ENCODE measurements around the gene AP1G1.
"Not testable (repeated sequence)": the region's sequence is repeated elsewhere in the genome, so short reads cannot be mapped to it uniquely, and the experiment has no call there.

The AP1G1 gene

DNA sequence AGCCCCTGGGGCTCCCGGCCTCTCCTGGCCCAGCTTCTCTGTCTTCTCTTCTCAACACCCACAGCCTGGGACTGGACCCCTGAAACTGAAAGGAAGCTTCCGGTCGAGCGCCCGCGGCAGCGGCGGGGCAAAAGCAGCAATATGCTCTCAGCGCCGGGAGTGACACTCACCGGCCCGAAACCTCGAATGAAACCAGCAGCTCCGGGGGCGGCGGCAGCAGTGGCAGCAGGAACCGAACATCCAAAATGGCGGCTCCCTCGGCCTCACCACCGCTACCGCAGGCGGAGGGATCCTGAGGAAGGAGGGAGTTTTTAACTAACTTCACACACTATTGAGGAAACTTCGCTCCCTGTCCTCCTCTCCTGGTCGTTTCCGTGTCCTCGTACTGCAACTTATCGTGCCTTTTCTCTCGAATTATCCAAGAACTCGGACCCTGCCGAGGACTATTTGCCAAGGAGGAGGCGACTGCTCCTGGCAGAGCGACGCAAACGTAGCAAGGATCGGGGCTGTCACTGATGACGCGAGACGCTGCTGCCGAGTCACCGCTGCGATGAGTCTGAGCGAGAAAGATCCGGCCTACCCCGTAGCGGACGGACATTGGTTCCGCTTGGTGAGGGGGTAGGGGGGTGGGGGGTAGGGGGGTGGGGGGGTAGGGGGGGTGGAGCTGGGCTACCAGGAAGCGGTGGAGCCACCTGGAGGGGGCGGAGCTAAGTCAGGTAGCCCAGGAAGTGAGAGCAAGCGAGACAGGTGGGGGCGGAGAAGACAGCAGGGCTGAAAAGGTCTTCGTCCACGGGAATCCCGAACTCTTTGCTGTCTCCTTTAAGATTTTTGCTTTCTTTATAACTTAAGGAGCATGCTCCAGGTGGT, at the start of gene AP1G1:
Gene AP1G1, minus strand, starts transcription at position 242 of the 867 bp plus-strand sequence. CDS start 19,355 bp downstream, outside the sequence.
- peak; percentile 97 for DNase-seq (ENCODE audit: low spot score)

DNA sequence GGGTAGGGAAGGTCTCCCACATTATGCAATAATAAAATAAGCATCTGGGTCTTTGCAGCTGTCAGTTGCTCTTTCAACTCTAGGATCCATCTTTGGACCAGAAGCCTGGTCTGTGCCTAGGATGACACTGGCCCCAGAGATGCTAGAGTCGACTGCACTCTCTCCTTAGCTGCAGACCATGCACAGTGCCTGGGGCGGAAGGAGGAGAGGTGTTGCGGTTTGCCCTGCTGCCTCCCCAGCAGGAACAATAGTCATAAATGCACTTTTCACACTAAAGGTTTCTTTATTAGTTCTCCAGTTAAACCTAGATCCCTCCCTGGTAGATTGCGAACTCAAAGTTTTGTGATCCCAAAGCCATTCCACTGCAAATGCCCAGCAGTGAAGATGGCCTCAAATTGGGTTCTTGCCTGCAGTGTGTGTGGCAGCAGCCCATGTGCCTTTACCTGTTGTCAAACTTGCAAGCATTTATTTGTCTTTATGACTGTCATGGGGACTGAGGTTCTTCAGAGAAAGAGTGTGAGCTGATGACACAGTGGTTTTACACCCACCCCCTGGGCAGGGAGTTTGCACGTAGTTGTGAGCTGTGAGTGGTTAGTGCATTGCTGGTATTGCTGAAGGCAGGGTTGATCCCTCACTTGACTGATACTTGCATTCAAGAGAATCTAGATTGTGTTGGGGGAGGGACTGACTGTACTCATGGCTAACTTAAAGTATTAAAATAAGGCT, 47.5 kb upstream of the AP1G1 start:
- no peak for DNase-seq (ENCODE audit: low spot score)

DNA sequence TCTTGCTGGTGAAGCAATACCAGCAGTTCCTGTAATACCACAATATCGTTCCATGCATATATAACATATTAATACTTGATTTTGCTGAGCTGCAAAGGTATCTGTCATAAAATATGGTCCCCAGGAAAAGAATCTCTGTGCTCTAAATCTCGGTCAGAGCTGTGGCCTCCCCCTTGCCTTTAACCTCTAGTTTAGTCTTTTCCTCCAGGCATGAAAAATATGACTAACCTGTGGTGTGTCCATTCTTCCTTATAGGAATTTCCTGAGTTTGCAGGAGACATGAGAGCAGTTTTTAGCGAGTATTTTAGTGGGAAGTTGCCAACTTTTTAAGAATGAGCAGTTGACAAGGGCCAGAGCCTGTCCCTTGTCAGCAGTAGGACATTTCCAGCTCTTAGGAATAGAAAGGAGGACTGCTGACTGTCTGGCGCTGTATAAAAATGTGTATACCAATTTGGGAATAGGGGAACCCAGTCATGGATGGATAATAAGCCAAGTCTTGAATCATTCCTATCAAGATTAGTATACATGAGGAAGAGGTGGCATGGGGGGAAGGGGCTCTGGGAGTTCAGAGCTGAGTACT, 45.8 kb upstream of the AP1G1 start:
- no peak for DNase-seq (ENCODE audit: low spot score)

DNA sequence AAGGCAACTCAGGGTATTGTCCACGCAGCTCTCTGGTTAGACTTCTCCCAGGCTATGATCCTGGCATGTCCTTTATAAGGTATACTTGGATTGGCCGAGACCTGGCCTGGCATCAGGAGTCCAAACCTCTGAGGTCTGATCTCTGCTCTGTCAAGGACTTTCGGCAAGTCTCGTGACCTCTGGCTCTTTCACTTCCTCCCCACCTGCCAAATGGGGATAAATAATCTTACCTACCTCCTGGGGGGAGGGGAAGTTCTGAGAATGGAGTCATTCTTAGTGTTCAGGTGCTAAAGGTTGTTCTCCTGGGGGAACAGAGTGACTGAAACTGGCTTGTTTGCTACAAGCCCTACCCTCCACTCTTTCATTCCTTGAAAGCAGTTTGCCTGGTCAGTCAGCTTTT, 44.8 kb upstream of the AP1G1 start:
- DNase-seq (ENCODE audit: low spot score) = no peak

DNA sequence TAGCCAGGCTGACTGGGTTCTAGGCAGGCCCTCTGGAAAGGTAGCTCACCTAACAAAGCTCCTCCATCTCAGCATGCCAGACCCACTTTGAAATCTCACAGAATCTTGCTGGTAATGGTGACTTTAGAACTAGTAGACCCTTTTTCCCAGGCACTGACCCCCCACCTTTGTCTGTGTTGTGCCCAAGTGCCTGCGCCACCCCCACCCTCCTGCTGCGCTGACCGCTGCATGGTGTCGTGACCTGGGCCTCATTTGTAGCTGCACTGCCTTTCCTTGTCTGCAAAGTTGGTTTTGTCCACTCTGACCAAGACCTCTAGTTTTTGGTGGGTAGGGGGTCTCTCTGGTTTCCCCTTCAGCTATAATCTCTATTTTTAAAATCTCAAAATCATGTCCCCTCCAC, 43.9 kb upstream of the AP1G1 start:
- no peak for DNase-seq (ENCODE audit: low spot score)

DNA sequence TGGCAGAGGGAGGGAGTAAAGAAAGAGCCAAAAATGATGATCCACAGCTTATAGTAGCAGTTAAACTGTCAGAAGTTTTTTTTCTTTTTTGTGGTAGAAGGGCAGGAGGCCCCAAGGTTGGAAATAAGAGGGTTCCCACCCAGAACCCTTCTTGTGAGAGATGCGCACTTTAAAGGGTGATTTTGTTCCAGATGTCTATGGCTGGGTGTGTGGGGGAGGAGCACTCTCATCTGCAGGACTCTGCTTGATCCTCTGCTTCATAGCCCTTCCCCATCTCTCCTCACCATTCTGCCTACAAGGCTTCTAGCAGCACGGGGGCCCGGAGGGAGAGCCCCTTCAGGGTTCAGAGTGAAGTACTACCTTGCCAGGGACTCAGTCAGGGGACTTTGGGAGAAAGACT, 43.5 kb upstream of the AP1G1 start:
- no peak for DNase-seq (ENCODE audit: low spot score)

DNA sequence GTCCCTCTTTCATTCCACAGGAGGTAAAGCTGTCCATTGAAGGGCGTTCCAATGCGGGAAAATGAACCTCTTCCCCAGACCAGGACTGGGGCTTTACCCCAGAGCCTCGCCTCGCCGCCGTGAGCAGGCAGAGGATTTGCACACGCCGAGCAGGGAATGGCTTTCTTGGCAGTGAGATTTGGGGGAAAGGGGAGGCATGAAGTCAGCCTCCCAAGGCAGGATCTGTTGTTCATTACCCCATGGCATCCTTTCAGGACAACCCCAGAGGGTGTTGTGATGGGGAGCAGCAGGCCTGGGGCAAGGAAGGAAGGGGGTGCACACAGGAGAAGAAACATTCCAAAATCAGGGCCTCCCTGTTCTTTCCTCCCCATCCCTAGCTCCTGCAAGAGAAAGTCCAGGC, 43.1 kb upstream of the AP1G1 start:
- DNase-seq (ENCODE audit: low spot score) = no peak

DNA sequence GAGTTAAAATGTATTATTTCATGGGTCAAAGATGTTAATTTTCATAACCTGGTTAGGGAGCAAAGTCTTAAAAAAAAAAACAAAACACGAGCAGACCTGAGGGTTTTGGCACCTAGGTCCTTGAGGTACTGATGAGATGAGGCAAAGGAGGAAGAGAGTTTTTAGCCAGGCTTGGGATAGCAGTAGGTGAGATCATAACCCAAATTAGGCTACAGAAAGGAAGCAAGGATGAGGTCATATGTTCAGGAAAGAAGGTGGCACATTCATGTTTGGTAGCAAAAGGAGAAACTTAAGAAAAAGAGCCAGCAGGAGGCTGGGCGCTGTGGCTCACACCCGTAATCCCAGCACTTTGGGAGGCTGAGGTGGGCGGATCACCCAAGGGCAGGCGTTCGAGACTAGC, 40.0 kb upstream of the AP1G1 start:
- DNase-seq (ENCODE audit: low spot score) = no peak

DNA sequence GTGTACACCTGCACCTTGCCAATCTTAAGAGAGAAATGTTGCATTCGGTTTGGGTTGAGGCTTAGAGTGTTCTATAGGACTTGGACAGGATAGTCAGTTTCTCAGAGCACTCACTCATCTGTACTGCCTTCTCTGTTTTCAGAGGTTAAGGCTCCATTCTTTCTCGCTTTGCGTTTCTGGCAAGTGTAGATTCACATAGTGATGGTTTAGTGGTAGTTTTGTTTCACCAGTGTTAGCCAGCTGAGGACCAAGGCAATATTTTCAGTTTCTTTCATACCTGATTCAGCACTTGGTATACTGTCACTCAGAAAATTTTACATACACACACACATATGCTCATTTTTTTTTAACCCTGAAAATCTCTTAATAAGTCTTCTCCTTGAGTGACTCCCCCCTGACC, 38.5 kb upstream of the AP1G1 start:
- no peak for DNase-seq (ENCODE audit: low spot score)

DNA sequence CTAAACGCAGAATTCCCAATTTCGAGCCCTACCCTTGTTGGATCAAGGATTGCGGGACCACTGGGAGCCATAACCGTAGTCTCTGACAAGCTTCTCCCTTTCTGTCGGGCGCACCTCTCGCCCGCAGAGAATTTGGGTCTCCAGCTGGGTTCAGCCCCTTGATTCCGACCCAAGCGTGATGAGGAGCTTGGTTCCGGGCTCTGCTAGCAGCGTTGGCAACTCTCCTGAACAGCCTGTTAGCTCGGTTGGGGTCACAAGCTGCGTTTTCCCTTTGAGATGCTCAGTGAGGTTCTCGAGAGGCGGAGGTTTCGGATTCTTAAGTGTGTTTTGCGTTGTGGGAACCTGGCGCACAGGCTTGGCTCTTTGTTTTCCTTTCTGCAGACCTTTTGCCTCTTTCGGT, 37.8 kb upstream of the AP1G1 start:
- no peak for DNase-seq (ENCODE audit: low spot score)

DNA sequence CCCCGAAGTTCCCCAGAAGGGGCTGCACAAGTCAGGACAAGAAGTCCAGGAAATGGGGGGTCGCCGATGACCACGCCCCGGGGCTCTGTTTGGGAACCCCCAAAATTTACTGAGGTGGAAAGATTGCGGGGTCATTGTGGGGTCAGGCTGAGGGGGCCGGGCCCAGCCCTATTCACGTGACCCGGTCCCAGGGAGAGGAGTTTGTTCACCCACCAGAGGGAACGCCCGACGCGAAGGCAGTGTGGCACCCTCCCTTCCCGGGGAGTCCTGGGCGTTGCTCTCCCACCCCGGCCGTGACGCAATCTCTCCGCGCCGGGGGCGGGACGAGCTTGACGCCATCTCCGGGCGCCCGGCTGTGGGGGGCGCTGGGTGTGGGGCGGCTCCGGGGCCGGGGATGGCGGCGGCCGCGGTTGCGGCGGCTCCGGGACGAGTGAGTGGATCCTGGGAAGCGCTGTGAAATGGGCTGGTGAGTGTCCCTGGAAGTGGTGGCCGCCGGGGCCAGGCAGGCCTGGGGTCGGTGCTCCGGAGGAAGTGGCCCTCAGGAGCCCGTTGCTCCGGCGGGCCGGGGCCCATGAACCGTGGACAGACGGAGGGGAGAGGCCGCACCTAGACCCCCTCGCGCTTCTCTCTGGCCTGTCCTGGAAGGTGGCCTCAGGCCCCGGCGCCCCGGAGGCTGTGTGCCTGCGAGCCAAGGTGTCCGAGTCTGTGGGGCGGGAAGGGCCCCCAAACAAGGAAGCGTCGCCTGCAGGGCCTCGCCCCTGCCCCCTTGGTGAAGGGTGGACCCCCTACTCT, 37.2 kb upstream of the AP1G1 start, which contains the start of gene ATXN1L:
Gene ATXN1L, plus strand, starts transcription at position 338 of the 792 bp plus-strand sequence. CDS start 3,765 bp downstream, outside the sequence.
- DNase-seq (ENCODE audit: low spot score) = peak; percentile 99

DNA sequence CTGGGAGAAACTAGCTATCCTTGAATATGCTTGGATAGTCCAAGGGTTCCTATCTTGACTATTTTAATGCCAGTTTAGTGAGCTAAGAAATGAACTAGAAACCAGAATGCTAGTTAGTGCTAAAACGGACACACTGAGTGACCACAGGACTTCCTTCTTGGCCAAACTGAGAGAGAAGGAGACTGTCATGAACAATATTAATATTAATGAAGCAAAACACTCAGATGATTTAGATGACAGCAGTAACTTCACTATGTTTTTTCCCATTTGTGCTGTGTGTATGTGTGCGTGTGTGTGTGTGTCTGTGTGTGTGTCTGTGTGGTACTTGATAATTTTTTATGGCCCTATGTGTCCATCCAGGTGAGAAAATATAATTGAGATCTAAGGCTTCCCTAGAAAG, 34.9 kb upstream of the AP1G1 start:
- no peak for DNase-seq (ENCODE audit: low spot score)

DNA sequence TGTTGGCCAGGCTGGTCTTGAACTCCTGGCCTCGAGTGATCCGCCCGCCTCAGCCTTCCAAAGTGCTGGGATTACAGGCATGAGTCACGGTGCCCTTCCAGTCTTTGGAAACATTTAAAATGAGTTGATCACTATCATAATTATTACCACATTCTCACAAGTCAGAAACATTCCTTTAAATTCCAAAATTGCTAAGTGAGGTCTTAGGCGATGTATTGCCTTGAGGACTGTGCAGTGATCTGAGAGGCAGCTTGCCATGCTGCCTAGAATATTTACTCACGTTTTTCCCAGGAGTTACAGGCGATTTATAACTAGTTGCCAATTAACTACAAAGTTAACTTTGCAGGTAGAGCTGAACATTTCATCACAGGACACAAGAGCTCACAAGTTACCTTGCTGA, 31.4 kb upstream of the AP1G1 start:
- DNase-seq (ENCODE audit: low spot score) = no peak

DNA sequence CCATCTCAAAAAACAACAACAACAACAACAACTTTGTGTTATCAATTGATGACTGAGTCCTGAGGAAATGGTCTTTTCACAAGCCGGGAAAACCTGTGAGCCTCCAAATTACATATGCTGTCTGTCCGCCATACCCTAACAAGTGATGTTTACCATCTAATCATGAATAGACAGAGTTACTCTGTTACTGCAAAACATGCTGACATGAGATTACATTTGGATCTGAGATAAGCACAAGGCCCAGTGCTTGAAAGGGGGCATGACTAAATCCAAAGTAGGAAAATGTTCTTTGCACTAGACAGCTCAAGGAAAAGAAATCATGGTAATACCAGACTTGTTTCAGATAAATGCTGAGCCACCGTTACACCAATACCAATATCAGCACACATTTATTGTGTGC, 28.5 kb upstream of the AP1G1 start:
- DNase-seq (ENCODE audit: low spot score) = no peak

DNA sequence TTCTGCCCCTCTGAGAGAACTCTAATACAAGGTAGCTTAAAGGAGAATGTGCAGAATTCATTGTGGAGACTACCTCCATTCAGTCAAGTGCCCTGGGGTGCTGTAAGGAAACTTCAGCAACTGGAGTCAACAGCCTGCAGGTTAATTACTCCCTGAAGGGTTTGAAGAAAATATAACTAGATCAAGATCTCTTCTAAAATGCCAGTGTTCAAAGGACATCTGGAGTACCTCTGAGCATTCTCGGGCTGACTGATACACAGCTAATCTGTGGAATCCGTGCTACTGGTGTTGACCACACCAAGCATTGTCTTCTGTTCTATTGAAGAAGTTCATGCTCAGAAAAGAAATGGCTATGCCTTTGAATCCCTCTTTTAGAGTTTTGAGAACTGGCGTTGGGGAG, 25.7 kb upstream of the AP1G1 start:
- DNase-seq (ENCODE audit: low spot score) = no peak

DNA sequence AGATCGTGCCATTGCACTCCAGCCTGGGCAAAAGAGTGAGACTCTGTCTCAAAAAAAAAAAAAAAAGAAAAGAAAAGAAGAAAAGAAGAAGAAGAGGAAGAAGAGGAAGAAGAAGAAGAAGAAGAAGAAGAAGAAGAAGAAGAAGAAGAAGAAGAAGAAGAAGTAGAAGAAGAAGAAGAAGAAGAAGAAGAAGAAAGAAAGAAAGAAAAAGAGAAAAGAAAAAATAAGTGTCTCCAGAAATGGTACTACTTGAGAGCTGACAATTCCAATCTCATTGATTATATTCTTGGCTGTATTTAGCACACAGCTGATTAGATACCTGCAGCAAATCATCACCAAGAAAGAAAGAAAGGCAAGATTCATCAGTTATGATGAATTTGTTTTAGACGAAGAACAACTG, 23.5 kb upstream of the AP1G1 start:
- not testable (repeated sequence) for DNase-seq (ENCODE audit: low spot score)

DNA sequence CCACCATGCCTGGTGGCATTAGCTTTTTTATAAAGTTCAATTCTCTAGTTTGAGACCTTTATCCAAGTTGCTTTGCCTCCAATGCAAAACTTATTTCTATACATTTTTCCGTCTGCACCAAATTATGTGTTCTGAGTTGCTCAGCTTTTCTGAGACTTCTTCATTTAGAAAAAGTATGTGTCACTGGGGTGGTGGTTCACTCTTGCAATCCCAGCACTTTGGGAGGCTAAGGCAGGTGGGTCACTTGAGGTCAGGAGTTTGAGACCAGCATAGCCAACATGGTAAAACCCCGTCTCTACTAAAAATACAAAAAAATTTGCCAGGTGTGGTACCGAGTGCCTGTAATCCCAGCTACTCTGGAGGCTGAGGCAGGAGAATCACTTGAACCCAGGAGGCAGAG, 23.1 kb upstream of the AP1G1 start:
- DNase-seq (ENCODE audit: low spot score) = not testable (repeated sequence)

DNA sequence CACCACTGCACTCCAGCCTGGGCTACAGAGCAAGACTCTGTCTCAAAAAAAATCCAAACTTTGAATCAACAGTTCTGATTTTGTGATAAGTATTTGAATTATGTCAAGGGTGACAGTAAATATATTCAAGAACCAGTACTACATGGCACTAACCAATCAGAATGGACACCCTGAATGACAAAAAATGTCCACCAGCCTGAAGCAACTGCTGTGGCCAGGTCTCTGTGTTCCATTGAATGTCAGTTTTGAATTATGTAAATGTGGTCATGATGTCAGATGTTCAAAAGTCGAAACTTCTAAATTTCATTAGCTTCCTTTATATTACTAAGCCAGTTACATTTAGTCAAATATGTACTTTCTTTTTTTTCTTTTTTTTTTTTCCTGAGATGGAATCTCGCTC, 21.7 kb upstream of the AP1G1 start:
- no peak for DNase-seq (ENCODE audit: low spot score)

DNA sequence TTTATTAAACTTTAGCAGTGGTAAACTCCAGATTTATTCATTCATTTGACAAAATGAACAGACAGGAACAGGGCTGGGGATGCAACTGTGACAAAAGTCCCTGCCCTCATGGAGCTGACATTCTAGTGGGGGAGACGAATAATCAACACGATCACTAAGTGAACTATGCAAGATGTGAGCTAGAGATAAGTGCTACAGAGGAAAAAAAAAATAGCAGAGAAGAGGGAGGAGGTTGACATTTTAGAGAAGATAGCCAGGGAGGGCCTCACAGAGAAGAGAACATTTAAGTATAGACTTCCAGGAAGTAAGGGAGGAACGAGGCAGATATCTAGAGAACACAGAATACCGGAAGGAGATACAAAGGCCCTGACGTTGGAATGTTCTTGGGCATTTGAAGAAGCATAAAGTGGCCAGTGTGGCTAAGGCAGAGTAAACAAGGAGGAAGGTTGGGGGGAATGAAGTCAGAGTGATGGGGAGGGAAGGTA, 17.9 kb upstream of the AP1G1 start:
- no peak for DNase-seq (ENCODE audit: low spot score)

DNA sequence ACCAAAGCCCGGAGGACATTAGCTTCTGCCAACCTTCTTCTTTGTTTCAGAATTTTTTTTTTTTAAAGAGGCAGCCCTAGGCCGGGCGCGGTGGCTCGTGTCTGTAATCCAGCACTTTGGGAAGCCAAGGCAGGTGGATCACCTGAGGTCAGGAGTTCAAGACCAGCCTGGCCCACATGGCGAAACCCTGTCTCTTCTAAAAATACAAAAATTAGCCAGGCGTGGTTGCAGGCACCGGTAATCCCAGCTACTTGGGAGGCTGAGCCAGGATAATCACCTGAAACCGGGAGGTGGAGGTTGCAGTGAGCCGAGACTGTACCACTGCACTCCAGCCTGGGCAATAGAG, 8.5 kb upstream of the AP1G1 start:
- DNase-seq (ENCODE audit: low spot score) = not testable (repeated sequence)

DNA sequence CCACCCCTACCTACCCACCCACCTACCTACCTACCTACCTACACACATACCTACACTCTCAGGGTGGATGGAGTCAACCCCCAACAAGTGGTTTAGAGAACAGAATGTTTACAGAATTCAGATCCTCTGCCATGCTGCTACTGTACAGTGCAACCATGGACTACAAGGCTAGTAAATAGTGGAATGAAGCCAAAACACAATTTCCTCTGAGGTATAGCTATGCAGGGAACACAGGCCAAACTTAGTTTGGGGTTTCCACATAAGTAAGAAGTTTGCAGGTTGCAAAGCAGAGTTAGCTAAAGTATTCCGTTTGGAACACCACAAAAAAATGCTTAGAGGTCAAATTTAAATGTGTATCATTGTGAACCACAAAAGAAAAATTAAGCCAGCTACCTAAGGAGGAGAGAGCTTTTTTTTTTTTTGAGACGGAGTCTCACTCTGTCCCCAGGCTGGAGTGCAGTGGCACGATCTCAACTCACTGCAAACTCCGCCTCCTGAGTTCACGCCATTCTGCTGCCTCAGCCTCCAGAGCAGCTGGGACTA, 2.7 kb upstream of the AP1G1 start:
- no peak for DNase-seq (ENCODE audit: low spot score)

DNA sequence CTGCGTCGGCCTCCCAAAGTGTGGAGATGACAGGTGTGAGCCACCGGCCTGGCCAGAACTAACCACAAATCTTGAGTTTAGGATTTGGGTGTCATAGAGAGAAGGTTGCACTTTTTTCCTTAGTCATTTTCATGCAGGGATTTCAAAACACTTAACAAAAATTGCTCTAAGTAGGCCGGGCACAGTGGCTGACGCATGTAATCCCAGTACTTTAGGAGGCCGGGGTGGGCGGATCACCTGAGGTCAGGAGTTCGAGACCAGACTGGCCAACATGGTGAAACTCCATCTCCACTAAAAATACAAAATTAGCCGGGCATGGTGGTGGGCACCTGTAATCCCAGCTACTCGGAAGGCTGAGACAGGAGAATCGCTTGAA, 1.5 kb upstream of the AP1G1 start:
- DNase-seq (ENCODE audit: low spot score) = not testable (repeated sequence)

All from HuH-7 (cell line).